HG03558 (cell line): ENCODE data around the gene ZC3H6.
"Not testable (repeated sequence)": the region's sequence is repeated elsewhere in the genome, so short reads cannot be mapped to it uniquely, and the experiment has no call there.

Experiments
- ATAC-seq: cut with Tn5 transposase; IDR thresholded peaks from one replicate; pipeline ENCODE4 v1.9.1; 2021; ENCODE audit warnings: moderate number of reproducible peaks; ENCODE audit not compliant: unreplicated experiment; ENCODE audit errors: extremely low read depth

The ZC3H6 gene

DNA sequence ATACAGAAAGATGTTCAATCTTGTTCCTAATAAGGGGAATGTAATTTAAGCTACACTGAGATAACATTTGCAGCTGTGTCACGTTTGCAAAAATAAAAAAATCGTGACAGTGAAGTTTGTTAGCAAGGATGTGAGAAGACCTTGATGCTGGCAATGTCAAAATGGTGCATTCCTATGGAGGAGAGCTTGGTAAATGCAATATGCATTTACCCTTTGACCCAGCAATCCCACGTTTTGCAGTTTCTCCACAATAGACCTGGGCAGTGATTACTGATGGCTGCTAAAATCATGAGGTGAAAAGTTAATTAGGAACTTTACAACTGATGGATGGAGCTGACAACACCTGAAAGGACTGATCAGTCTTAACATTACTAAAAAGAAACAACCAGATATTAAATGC lies 43.1 kb downstream of the ZC3H6 start:
- no peak for ATAC-seq

DNA sequence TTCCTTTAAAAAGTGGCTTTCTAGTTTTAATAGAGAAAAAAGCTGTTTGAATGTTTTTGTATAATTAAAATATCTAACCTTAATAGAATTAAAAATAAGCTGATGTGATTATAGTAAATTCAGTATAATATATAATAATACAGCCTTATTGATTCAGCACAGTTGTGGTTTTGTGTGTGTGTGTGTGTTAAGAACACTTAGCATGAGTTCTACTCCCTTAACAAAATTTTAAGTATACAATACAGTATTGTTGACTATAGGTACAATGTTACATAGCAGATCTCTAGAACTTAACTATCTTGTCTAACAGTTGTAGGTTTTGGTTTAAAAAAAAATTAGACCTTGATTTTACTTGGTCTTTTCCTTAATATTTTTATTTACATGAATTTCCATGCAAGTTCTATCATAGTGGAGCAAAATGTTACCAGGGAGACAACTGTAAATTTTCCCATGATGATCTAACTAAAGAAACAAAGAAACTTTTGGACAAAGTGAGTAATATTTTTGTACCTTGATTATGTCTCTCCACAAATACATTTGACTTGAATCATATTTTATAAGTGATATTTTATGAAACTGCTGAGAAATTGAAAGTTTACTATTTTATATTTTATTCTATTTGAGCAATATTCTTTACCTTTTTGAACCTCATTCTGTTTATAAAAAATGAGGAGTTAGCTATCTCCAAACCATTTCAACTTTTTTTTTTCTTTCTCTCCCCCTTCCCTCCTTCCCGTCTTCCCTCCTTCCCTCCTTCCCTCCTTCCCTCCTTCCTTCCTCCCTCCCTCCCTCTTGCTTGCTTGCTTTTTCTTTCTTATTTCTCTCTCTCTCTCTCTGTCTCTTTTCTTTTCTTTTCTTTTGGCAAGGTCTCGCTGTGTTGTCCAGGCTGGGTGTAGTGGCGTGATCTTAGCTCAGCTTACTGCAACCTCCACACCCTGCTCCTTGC lies 46.3 kb downstream of the ZC3H6 start:
- no peak for ATAC-seq

DNA sequence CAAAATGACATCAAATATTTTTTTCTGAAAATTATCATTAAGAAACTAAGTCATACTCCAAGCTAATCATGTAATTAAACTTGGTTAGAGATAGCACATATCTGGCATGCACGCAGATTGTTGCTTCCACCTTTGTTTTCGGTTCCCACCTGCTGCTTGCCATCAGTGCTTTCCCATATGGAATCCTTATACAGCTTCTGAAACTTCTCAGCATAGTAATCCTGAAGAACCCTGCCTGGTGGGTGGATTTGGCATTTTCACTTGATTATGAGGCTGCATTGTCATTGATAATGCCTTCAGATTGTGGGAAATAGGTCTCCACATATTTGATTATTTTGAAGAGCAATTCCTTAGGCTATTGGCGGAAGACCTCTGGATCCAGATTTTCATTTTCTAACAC lies 47.5 kb downstream of the ZC3H6 start:
- ATAC-seq: no peak

DNA sequence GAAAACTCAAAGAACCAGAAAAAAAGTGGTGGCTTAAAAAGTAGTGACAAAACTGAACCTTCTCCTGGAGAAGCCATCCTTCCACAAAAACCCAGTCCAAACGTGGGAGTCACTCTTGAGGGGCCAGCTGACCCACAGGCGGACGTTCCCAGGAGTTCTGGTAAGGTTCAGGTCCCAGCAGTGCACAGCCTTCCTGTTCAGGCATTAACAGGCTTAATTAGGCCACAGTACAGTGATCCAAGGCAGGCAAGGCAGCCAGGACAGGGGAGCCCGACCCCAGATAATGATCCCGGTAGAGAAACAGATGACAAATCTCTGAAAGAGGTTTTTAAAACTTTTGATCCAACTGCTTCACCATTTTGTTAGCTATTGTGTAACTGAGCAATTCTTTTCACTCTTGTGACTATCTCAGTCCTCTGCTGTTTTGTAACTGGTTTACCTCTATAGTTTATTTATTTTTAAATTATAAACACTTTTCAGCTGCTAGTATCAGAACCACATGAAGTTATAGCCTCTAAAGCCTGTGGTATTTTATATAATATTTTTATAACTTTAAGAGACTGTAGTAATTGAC lies 56.8 kb downstream of the ZC3H6 start:
- no peak for ATAC-seq

DNA sequence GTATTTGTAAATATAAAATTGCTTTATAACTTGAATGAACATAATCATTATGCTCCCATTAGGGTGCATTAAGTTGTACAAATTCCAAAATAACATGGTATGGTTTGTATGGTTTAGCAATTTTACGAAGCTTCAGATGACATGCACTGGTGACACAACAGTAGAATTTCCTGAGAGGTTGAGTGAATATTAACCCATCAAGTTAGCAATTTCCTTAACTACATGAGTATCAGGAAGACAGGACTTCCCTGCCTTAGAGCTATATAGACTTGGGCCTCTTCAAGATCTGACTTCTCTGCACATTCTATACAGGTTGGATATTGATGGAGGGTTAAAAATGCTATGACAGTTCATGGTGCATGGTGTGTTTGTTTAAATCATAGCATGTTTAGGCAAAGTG lies 60.2 kb downstream of the ZC3H6 start:
- no peak for ATAC-seq

DNA sequence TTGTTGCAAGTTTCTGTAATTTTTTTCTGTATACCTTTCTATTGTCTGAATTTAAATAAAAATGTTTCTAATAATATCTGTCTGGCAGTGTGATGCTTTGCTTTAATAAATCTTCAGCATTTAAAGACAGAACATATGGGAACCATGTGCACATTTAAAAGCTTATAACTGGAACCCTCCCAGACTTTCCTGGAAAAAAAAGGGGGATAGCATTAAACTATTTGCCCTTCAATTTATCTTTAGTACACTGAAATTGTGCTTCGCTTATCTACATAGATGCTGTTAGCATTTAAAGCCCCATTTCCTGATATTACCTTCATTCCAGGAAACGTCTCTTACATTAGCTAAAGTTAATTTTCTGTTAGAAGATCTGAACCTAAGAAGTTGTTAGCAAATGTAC lies 64.6 kb downstream of the ZC3H6 start:
- no peak for ATAC-seq

DNA sequence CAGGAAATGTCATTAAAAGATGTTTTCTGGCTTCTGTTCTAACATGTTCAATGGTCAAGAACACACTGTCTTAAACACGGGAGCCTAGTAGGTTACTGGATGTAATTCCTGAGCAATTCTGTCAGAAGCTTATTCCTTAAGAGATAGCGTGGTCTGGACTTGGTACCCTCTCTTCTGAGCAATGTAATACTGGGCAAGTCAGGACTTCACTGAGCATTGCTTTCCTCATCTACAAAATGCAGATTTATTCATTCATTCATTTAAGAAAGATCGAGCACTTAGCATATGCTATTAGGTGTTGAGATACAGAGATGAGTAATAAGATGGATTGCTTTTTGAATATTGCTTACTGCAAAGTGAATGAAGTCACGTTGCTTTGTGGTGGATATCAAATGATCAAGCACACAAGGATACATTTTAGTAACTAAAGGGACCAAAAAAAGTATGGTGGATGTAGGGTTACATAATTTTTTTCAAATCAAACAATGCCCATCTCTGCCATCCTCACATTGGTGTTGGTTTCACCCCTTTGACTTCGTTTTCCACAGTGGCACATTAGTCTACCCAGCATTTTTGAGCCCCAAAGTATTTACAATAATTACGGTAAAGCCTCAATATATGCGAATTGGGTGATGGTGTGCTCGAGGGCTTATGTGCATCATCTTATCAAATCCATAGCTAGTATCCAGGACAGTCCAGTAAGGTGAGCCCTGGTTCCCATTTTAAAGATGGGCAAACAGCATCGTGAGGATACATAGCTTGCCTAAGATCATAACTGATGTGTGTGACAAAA lies 65.3 kb downstream of the ZC3H6 start:
- no peak for ATAC-seq

DNA sequence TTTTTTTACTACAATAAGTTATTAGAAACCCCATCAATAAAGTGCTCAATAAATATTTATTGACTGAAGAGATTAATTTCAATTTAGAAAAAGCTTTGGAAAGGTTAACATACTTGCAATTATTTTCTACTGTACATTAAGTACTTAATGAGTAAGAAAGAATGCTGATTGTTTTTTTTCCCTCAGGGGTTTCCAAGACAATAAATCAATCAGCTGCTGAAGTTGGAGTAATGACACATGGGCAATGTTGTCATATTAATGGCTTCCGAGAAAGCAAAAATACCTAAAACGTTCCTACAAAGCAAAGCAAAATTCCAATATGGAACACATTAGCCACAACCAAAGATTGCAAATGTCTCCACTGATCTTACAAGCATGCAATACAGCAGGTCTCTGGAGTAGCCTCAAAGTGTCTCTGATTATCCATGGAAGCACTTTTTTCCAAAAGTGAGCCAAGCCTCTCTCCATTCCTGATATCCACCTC lies 66.7 kb downstream of the ZC3H6 start:
- no peak for ATAC-seq

DNA sequence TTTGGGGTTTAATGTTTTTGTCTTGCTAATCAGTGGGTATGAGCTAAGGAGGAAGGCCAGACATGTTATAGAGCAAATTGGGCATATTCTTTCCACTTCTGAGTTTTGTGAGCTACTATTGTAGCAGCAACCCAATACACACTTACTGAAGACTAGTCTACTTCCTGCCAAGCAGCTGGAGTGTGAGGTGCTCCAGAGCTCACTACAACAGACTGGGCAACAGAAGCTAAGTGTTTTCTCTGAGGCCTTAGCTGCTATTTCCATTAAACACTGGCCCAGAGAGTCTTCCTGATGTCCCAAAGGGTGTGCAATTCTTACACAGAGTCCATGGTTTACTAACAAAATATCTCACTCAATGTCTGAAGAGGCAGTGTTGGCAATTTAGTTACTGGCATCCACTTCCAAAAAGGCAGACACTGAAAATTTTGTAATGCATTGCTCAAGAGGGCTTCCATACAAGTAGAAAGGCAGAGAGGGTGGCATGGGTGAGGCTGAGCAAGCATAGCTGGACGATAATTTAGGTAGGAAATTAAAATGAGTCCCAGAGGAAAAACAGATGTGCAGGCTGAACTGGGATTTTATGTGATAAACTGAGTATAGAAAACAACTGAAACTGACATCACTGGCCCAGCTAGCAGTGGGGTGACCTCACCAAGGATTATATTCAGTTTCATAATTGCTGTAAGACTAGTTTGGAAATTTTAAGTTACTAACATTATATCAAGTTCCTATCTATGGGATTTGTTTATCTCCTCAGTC lies 68.6 kb downstream of the ZC3H6 start:
- no peak for ATAC-seq

DNA sequence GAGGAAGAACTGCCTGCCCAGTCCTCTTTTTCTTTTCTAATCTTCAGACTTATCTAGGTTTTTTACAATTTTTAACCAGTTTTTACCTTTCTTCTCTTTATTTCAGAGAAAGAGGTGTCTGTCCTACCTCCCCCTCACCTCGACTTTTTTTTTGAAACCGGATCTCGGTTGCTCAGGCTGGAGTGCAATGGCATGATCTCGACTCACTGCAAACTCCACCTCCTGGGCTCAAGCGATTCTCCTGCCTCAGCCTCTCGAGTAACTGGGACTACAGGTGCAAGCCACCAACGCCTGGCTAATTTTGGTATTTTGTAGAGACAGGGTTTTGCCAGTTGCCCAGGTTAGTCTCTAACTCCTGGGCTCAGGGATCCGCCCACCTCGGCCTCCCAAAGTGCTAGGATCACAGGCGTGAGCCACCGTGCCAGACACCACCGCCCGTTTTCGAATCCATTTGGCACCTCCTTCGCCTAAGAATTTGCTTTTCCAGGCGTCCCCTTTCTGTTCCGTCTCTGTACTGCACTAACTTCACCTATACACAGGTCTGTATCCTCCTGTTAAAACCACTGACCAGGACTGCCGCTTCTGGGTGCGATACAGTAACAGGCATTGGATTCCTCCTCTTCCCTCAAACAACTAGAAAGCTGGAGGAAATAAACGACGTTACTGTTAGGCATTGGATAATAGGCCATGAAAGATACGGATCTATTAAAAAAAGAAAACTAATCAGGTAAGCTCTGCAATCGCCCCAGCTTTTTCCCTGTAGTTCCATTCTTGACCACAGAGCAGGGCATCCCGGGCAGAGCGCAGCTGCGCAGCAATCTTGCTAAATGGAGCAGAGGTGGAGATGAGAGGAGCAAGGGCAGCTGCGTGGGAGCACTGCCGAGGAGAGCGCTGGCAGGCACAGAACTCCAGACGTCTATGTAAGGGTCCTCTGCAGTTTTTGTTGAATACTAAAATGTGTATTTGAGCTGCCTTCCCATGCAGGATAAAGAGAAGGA lies 69.9 kb downstream of the ZC3H6 start:
- no peak for ATAC-seq

DNA sequence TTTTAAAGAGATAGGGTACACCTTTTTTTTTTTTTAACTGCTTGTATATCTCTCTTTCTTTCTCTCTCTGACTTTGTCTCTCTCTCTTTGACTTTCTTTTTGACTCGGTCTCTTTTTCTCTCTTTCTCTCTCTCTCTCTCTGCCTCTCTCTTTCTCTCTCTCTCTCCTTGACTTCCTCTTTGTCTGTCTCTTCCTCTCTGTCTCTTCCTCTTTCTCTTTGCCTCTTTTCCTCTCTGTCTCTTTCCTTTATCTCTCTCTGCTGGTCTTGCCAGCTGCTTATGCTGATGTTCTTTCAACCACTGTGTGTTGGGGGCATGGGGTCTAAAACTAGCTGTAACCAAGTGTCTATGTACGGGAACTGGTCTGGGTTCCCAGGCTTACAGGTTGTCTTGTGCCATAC lies 76.9 kb downstream of the ZC3H6 start:
- ATAC-seq: not testable (repeated sequence)

DNA sequence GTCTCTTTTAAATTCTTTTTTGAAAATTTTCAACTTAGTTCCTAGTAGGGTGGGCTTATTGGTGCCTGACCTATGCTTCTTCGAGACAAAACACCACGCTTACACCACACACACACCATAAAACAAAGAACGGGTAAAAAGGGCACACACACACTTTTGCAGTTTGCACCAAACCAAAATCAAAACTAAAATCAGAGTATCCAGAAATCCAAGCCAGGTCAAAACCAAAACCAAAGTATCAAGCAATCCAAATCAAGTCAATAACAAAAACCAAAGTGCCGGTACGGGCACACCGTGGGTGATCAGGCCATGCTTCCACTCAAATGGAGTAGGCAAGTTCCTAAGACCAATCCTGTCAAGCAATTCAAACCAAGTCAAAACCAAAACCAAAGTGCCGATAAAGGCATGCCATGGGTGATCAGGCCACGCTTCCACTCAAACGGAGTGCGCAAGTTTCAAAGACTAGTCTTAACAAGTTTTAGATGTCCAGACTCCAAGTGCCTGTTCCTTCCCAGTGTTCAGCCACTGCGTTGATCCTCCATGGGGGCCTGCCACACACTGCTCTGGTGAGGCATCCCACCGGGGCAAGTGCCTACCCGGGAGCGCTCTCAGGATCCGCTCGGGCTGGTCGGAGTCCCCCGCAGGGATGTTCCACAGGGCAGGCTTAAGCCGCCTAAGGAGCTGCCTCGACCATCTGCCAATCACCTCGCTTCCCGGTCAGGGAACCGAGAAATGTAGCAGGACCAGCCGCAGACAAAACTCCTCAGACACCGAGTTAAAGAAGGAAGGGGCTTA lies 77.6 kb downstream of the ZC3H6 start:
- not testable (repeated sequence) for ATAC-seq

DNA sequence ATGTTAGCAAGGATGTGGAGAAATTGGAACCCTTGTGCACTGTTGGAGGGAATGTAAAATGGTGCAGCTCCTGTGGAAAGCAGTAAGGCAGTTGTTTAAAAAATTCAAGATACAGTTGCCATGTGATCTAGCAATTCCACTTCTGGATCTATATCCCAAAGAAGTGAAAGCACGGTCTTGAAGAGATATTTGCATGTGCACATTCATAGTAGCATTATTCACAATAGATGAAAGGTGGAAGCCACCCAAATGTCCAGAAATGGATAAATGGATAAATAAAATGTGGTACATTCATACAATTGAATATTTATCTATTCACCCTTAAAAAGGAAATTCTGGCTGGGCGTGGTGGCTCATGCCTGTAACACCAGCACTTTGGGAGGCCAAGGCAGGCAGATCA lies 78.9 kb downstream of the ZC3H6 start:
- not testable (repeated sequence) for ATAC-seq

DNA sequence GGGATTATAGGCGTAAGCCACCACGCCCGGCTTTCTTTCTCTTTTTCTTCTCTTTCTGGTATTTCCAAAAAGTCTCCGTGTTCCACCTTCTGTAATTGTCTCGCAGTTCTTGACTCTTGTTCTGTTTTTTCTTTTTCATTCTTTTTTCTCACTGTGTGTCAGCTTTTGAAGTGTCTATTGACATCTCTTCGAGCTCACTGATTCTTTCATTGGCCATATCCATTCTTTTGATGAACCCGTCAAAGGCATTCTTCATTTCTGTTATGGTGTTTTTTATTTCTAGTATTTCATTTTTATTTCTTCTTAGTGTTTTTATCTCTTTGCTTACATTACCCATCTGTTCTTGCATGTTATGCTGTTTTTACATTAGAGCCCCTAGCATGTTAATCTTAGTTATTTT lies 84.7 kb downstream of the ZC3H6 start:
- not testable (repeated sequence) for ATAC-seq
